Epithelial cell of esophagus (primary cell): ENCODE measurements around the gene TMEM131.

ENCODE experiments used
- DNase-seq: peaks from one replicate; pipeline ENCODE4 v3.0.0; 2010; ENCODE audit warnings: low read depth
- H3K4me3 ChIP-seq: 2 replicates; pipeline ENCODE4 v1.5.1; 2011; ENCODE audit warnings: mild to moderate bottlenecking, low read length, control low read depth
- TF ChIP-seq, protein P1 (sequence below): IDR thresholded peaks from 2 replicates; pipeline ENCODE4 v1.5.1; 2011; ENCODE audit warnings: low read depth, mild to moderate bottlenecking, low read length, control low read depth, inconsistent platforms; ENCODE audit not compliant: insufficient read depth; ENCODE audit errors: missing control alignments

Gene TMEM131

DNA sequence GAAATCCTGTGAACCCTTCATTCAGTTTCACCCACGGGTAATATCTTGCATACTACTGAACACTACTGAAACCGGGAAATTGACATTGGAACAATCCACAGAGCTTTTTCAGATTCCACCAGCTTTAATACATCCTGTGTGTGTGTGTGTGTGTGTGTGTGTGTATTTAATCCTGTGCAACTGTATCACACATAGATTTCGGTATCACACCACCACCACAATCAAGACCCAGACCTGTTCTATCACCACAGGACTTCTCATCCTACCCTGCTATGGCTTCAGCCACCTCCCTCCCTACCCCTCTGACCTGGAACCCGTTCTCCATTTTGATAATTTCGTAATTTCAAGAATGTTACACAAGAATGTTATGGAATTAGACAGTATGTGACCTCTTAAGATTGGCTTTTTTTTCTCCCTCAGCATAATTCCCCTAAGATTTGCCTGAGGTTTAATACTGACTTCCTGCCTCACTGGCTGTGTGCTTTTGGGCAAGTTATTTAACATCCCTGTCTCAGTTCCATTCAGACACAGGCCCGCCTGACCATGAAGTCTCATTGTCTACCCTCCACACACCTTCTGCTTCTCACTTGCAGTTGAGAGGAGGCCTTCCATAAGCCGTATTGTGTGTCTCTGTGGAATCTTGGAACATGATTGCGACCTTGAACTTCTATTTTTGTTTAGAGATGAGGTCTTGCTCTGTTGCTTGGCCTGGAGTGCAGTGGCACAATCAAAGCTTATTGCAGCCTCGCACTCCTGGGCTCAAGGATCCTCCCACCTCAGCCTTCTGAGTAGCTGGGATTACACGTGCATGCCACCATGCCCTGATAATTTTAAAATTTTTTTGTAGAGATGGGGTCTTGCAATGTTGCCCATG lies 14.4 kb upstream of the TMEM131 start:
- DNase-seq: no peak
- TF ChIP-seq, protein P1, sequence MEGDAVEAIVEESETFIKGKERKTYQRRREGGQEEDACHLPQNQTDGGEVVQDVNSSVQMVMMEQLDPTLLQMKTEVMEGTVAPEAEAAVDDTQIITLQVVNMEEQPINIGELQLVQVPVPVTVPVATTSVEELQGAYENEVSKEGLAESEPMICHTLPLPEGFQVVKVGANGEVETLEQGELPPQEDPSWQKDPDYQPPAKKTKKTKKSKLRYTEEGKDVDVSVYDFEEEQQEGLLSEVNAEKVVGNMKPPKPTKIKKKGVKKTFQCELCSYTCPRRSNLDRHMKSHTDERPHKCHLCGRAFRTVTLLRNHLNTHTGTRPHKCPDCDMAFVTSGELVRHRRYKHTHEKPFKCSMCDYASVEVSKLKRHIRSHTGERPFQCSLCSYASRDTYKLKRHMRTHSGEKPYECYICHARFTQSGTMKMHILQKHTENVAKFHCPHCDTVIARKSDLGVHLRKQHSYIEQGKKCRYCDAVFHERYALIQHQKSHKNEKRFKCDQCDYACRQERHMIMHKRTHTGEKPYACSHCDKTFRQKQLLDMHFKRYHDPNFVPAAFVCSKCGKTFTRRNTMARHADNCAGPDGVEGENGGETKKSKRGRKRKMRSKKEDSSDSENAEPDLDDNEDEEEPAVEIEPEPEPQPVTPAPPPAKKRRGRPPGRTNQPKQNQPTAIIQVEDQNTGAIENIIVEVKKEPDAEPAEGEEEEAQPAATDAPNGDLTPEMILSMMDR: no peak
- no peak overlapping the region for H3K4me3 ChIP-seq

- no peak overlapping the region for H3K4me3 ChIP-seq
- TF ChIP-seq, protein P1: no peak
- no peak for DNase-seq
These were observed 12.7 kb upstream of the TMEM131 start for GRCh38 chr2:98008415-98008814.

DNA sequence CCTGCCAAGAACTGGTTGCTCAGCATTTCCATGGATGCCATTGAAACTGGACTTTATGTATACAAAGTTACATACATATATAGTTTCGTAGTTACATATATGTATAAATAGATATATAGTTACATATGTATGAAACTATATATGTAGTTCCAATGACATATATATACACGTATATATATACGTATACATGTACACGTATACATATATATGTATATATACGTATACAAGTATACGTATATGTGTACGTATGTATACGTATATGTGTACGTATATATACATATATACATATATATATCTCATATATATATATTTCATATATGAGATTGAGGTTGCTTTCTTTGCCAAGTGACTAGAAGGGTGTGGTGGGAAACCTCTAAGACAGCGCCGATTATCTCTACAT lies 10.6 kb upstream of the TMEM131 start:
- no peak for DNase-seq
- TF ChIP-seq, protein P1: no peak
- H3K4me3 ChIP-seq: no peak overlapping the region

DNA sequence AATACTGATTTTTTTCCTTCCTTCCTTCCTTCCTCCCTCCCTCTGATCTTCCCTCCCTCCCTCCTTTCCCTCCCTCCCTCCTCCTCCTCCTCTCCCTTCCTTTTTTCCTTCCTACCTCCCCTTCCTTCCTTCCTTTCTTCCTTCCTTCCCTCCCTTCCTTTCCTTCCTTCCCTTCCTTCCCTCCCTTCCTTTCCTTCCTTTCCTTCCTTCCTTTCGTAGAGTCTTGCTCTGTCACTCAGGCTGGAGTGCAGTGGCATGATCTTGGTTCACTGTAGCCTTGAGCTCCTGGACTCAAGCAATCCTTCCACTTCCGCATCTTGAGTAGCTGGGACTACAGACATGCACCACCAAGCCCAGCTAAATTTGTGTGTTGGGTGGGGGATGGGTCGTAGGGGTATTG lies 8.9 kb upstream of the TMEM131 start:
- TF ChIP-seq, protein P1: no peak
- no peak for DNase-seq
- H3K4me3 ChIP-seq: no peak overlapping the region

- TF ChIP-seq, protein P1: no peak
- no peak for DNase-seq
- no peak overlapping the region for H3K4me3 ChIP-seq
These were observed 8.3 kb upstream of the TMEM131 start for GRCh38 chr2:98004047-98004446.

DNA sequence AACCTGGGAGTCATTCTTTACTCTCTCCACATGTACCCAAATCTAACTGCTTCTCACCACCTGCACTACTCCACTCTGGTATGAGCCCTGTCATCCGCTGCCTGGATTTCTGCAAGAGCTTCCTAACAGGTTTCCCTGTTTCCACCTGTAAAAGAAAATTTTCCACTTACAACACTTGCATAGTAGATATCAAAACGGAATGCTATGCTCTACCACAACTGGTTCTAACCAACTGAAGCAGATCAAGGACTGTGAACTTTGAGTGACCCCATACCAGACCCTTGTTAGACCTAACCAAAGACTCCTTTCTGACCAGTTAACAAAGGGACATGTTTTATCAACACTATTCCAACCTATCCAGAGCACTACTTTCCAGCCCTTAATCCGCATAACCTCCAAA lies 3.8 kb upstream of the TMEM131 start:
- no peak for DNase-seq
- no peak overlapping the region for H3K4me3 ChIP-seq
- TF ChIP-seq, protein P1: no peak
